H9 (cell line): ENCODE results near the gene SLC17A7. TPM values are rescaled to one million over a fixed set of nuclear protein-coding genes. Genes with fewer than 3 reads are reported as not detected.

ENCODE experiments used
- DNase-seq: peaks from one replicate; pipeline ENCODE4 v3.0.0-alpha.2; 2017
- H2AFZ ChIP-seq: one replicate; pipeline ENCODE4 v1.6.1; 2013; ENCODE audit warnings: mild to moderate bottlenecking, low read length, control low read depth, moderate library complexity
- H2AK5ac ChIP-seq: 2 replicates; pipeline ENCODE4 v1.6.1; 2013; ENCODE audit warnings: low read length, control low read depth, mixed read lengths; ENCODE audit not compliant: insufficient read length
- H2BK120ac ChIP-seq: one replicate; pipeline ENCODE4 v1.6.1; 2013; ENCODE audit warnings: low read depth, mild to moderate bottlenecking, low read length, control low read depth, inconsistent platforms; ENCODE audit not compliant: poor library complexity, severe bottlenecking
- H2BK12ac ChIP-seq: 2 replicates; pipeline ENCODE4 v1.6.1; 2013; ENCODE audit warnings: low read length, control low read depth, mixed read lengths, low read depth; ENCODE audit not compliant: insufficient read length
- H2BK15ac ChIP-seq: 2 replicates; pipeline ENCODE4 v1.6.1; 2013; ENCODE audit warnings: low read depth, low read length, control low read depth
- H2BK20ac ChIP-seq: one replicate; pipeline ENCODE4 v1.6.1; 2013; ENCODE audit warnings: low read depth, mild to moderate bottlenecking, low read length, control low read depth, inconsistent platforms; ENCODE audit not compliant: poor library complexity, severe bottlenecking
- H2BK5ac ChIP-seq: 2 replicates; pipeline ENCODE4 v1.6.1; 2013; ENCODE audit warnings: low read length, control low read depth, mixed read lengths; ENCODE audit not compliant: insufficient read length
- H3K14ac ChIP-seq: 2 replicates; pipeline ENCODE4 v1.6.1; 2013; ENCODE audit warnings: low read length, control low read depth; ENCODE audit not compliant: insufficient read depth
- H3K18ac ChIP-seq: 2 replicates; pipeline ENCODE4 v1.6.1; 2013; ENCODE audit warnings: low read depth, mild to moderate bottlenecking, mixed read lengths, low read length, control low read depth; ENCODE audit not compliant: insufficient read length
- H3K23ac ChIP-seq: 2 replicates; pipeline ENCODE4 v1.6.1; 2013; ENCODE audit warnings: low read length, control low read depth, mixed read lengths, low read depth; ENCODE audit not compliant: insufficient read length
- H3K23me2 ChIP-seq: 2 replicates; pipeline ENCODE4 v1.6.1; 2013; ENCODE audit warnings: low read depth, mild to moderate bottlenecking, mixed read lengths, low read length, control low read depth; ENCODE audit not compliant: insufficient read length, poor library complexity, severe bottlenecking
- H3K27ac ChIP-seq: 2 replicates; pipeline ENCODE4 v1.5.1; 2013; ENCODE audit warnings: low read length, control low read depth, mixed read lengths, low read depth; ENCODE audit not compliant: insufficient read length
- H3K27me3 ChIP-seq: 2 replicates; pipeline ENCODE4 v1.6.1; 2013; ENCODE audit warnings: low read length, control low read depth, inconsistent platforms; ENCODE audit not compliant: insufficient read depth
- H3K4ac ChIP-seq: 2 replicates; pipeline ENCODE4 v1.6.1; 2013; ENCODE audit warnings: low read depth, mild to moderate bottlenecking, control low read depth, inconsistent platforms, low read length, moderate library complexity
- H3K4me1 ChIP-seq: 2 replicates; pipeline ENCODE4 v1.6.1; 2013; ENCODE audit warnings: low read length, control low read depth, inconsistent platforms; ENCODE audit not compliant: insufficient read depth
- H3K4me2 ChIP-seq: 2 replicates; pipeline ENCODE4 v1.6.1; 2013; ENCODE audit warnings: low read length, control low read depth, mixed read lengths; ENCODE audit not compliant: insufficient read length, insufficient read depth
- H3K56ac ChIP-seq: 2 replicates; pipeline ENCODE4 v1.6.1; 2013; ENCODE audit warnings: low read depth, mild to moderate bottlenecking, mixed read lengths, low read length, control low read depth; ENCODE audit not compliant: insufficient read length
- H3K79me1 ChIP-seq: 2 replicates; pipeline ENCODE4 v1.6.1; 2013; ENCODE audit warnings: low read depth, mild to moderate bottlenecking, moderate library complexity, low read length, control low read depth, inconsistent platforms; ENCODE audit not compliant: insufficient read depth, poor library complexity, severe bottlenecking
- H3K79me2 ChIP-seq: 2 replicates; pipeline ENCODE4 v1.6.1; 2013; ENCODE audit warnings: low read length, control low read depth, inconsistent platforms; ENCODE audit not compliant: insufficient read depth
- H3K9ac ChIP-seq: 2 replicates; pipeline ENCODE4 v1.6.1; 2013; ENCODE audit warnings: low read length, control low read depth, mixed read lengths; ENCODE audit not compliant: insufficient read length; ENCODE audit errors: extremely low read depth
- H3K9me3 ChIP-seq: one replicate; pipeline ENCODE4 v1.6.1; 2013; ENCODE audit warnings: low read depth, low read length, inconsistent platforms; ENCODE audit not compliant: control insufficient read depth
- H3T11ph ChIP-seq: one replicate; pipeline ENCODE4 v1.6.1; 2013; ENCODE audit warnings: mild to moderate bottlenecking, low read length, control low read depth, inconsistent platforms
- H4K20me1 ChIP-seq: one replicate; pipeline ENCODE4 v1.6.1; 2013; ENCODE audit not compliant: control insufficient read depth, insufficient read length, insufficient read depth
- H4K5ac ChIP-seq: 2 replicates; pipeline ENCODE4 v1.6.1; 2013; ENCODE audit warnings: low read depth, mild to moderate bottlenecking, mixed read lengths, low read length, control low read depth; ENCODE audit not compliant: insufficient read length
- H4K8ac ChIP-seq: replicated peaks from 2 replicates; pipeline ENCODE4 v1.6.1; 2013; ENCODE audit warnings: low read length, control low read depth, mixed read lengths, low read depth; ENCODE audit not compliant: insufficient read length
- H4K91ac ChIP-seq: 2 replicates; pipeline ENCODE4 v1.6.1; 2013; ENCODE audit warnings: low read depth, mild to moderate bottlenecking, moderate library complexity, mixed read lengths, low read length, control low read depth; ENCODE audit not compliant: insufficient read length
- H3K27ac Mint-ChIP-seq, 3 experiments: 2 replicates in 2 of 3; 3 replicates in 1 of 3; pipeline ENCODE4 v1.8.0; 2020 to 2021; ENCODE audit warnings: mixed read lengths in 3 of 3, mild to moderate bottlenecking in 1 of 3, moderate library complexity in 1 of 3
- H3K27me3 Mint-ChIP-seq: 2 replicates; pipeline ENCODE4 v1.8.0; 2021; ENCODE audit warnings: low read depth, mild to moderate bottlenecking, moderate library complexity, mixed read lengths
- H3K36me3 Mint-ChIP-seq, 3 experiments: 2 replicates in 2 of 3; 3 replicates in 1 of 3; pipeline ENCODE4 v1.8.0; 2020 to 2021; ENCODE audit warnings: low read depth in 3 of 3, mixed read lengths in 3 of 3; ENCODE audit not compliant: insufficient read depth in 1 of 3
- H3K4me1 Mint-ChIP-seq, 2 experiments: 2 replicates each; pipeline ENCODE4 v1.8.0; 2020; ENCODE audit warnings: mixed read lengths in 2 of 2
- H3K4me3 Mint-ChIP-seq, 2 experiments: 2 replicates in 1 of 2; 3 replicates in 1 of 2; pipeline ENCODE4 v1.8.0; 2020 to 2021; ENCODE audit warnings: mild to moderate bottlenecking in 2 of 2, mixed read lengths in 2 of 2, moderate library complexity in 1 of 2
- H3K9me3 Mint-ChIP-seq, 2 experiments: 2 replicates in 1 of 2; 3 replicates in 1 of 2; pipeline ENCODE4 v1.8.0; 2020; ENCODE audit warnings: mild to moderate bottlenecking in 2 of 2, mixed read lengths in 2 of 2, moderate library complexity in 1 of 2
- WGBS: extraction: QIAGEN DNeasy Blood & Tissue Kit; methylation state at CpG from one replicate; pipeline ENCODE4 v1.1.7; 2013; ENCODE audit warnings: missing lambda C conversion rate, low lambda C conversion rate, mixed read lengths; ENCODE audit not compliant: insufficient read length; ENCODE audit errors: extremely low coverage; 5-methylcytosine and 5-hydroxymethylcytosine counted together
- total RNA-seq: library from RNA; stranded (reverse); gene quantifications from 2 replicates; pipeline ENCODE4 v1.2.1, GENCODE V29; 2021
- TF ChIP-seq, protein P1 (sequence below): fragments of 200-600 bp; sonication (generic); conservative IDR thresholded peaks from 3 replicates; pipeline ENCODE4 v1.8.0; 2021; ENCODE audit warnings: antibody characterized with exemption, mild to moderate bottlenecking

SLC17A7 gene
- total RNA-seq, 1 experiment from 2014 or later: 1.3 TPM

DNA sequence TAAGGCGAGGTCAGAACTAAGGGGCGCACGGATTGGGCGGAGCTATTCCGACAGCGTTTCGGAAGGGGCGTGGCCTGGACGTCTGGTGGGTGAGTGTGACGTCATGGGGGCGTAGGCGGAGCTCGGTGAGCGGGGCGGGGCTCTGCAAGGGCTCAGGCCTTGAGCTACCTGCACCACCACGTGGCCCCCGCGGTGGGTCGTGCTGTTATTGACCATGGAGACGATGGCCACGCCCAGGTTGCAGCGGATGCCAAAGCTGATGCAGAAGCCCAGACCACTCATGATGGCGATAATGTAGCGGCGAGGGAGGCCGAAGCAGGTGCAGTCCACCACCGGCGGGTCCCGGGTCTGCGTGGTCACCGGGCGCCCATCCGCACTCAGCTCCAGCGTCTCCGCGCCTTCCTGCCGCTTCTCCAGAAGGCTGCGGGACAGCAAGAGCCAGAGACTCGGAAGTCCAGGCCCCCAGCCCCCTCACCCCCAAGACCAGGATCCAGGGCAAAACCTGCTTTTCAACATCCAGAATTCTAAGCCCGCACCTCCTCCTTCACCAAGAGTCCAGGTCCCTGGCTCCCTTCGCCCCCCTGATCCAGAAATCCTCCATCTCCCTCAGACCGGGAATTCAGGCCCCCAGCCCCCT is 4.8 kb downstream of the SLC17A7 start:
- Mint-ChIP-seq H3K27ac (peak overlapping the region in 2 of 3 experiments; percentile 22 to 88; a peak in 2 of 7 replicates), H3K4me3 (peak overlapping the region; percentile 33 to 76; a peak in 4 of 5 replicates), H3K9me3 (peaks cover 4 to 8% of the 10 kb centered on the region in 2 experiments; a peak in 3 of 5 replicates), H3K36me3 (peaks cover 3 to 9% (median 5%) of the 10 kb centered on the region in 3 experiments; a peak in 6 of 7 replicates), H3K27me3 (peaks cover 88% of the 10 kb centered on the region), H3K4me1 (peaks cover 24 to 62% of the 10 kb centered on the region in 2 experiments)
- peak; percentile 98 for DNase-seq
- Histone ChIP-seq H3K79me2 (no peaks in the 10 kb centered on the region), H3K56ac (no peak overlapping the region), H2AFZ (no peak overlapping the region), H4K8ac (no peak overlapping the region), H2BK5ac (no peak overlapping the region), H3K9me3 (no peaks in the 10 kb centered on the region), H2AK5ac (no peak overlapping the region), H3K14ac (no peak overlapping the region), H3K9ac (no peak overlapping the region), H2BK20ac (no peak overlapping the region), H3K79me1 (no peaks in the 10 kb centered on the region), H2BK15ac (no peak overlapping the region), H3K23me2 (peaks cover 11% of the 10 kb centered on the region), H3K4me2 (peak overlapping the region; percentile 21), H3K27me3 (peaks cover 36% of the 10 kb centered on the region; the same call in 1 of the 2 replicates), H4K20me1 (no peaks in the 10 kb centered on the region), H4K91ac (no peak overlapping the region), H3T11ph (no peak overlapping the region), H3K27ac (no peak overlapping the region), H3K18ac (no peak overlapping the region), H3K4ac (no peak overlapping the region), H3K4me1 (no peaks in the 10 kb centered on the region), H2BK12ac (no peak overlapping the region), H4K5ac (no peak overlapping the region), H3K23ac (no peak overlapping the region), H2BK120ac (no peak overlapping the region)
- WGBS: no CpG with 5 or more reads among the region's 42 CpGs
- TF ChIP-seq, protein P1, sequence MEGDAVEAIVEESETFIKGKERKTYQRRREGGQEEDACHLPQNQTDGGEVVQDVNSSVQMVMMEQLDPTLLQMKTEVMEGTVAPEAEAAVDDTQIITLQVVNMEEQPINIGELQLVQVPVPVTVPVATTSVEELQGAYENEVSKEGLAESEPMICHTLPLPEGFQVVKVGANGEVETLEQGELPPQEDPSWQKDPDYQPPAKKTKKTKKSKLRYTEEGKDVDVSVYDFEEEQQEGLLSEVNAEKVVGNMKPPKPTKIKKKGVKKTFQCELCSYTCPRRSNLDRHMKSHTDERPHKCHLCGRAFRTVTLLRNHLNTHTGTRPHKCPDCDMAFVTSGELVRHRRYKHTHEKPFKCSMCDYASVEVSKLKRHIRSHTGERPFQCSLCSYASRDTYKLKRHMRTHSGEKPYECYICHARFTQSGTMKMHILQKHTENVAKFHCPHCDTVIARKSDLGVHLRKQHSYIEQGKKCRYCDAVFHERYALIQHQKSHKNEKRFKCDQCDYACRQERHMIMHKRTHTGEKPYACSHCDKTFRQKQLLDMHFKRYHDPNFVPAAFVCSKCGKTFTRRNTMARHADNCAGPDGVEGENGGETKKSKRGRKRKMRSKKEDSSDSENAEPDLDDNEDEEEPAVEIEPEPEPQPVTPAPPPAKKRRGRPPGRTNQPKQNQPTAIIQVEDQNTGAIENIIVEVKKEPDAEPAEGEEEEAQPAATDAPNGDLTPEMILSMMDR: no peak
